Activated CD4-positive, CD25-positive, alpha-beta regulatory T cell (primary cell): ENCODE results near the gene FBXO44.

Experiments
- DNase-seq, 4 experiments: peaks; one replicate each; lab custom pipeline; 2025; lab: John Stamatoyannopoulos, UW

FBXO44 gene

DNA sequence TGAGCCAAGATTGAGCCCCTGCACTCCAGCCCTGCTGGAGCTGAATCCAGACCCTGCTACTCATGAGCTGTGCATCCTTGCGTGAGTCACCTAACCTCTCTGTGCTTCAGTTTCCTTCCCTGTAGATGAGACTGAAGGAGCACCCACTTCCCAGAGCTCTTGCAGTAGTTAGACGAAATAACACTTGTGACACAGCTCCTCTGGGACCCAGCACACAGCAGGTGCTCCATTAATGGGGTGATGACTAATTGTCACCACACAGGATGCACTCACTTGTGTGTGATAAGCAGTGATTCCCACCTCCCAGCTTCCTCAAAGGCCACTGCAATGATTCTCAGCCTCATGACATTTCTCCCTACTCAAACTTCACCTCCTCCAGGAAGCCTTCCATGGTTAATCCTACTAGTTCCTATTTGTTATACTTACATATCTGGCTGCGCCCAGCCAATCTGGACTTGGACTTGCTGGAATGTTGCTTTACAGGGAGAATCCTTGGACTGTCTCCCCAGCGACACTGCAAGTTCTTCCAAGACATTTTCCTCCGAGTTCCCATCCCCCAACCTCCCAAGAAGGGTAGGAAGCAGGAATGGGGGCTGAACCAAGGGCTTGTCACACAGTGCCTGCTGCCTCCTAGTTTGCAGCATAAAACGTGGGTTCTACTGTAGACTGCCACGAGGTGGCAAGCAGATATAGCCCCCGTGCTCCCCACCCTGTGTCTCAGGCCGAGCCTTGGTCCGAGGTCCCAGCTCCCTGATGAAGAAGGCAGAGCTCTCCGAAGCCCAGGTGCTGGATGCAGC, 54.1 kb downstream of the FBXO44 start:
- no peak for DNase-seq

DNA sequence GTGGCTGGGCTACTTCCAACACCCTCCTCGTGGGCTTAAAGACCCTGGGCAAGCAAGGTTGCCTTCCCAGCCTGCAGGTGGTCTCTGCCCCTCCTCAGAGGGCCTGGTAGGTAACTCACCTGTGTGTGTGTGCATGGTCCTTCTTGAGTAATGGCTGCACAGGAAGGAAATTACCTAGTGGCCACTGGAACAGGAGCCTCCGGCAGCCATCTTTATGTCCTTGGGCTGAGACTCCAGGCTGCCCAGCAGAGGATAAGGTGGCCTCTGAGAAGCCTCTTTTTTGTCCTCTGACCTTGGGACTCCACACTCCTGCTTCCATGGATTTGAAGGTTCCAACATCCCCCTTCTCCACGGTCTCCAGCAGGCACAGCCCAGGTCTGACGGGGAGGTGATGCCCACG, 56.8 kb downstream of the FBXO44 start:
- no peak for DNase-seq

DNA sequence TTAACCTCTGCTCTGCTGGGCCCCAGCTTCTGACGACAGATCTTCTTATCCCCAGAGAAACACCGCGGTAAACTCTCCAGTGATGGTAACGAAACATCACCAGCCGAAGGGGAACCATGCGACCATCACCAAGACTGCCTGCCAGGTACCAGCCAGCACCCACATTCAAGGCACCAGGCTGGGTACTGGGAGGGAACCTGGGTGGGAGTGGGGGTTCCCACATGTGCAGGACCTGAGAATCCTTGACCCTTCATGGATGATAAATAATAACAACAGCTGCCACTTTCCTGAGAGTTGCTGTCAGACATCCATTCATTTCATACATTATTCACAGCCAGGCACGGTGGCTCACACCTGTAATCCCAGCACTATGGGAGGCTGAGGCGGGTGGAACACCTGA, 57.6 kb downstream of the FBXO44 start:
- DNase-seq, result no peak
